ENCODE results near the gene TPPP2.

TPPP2 gene

DNA sequence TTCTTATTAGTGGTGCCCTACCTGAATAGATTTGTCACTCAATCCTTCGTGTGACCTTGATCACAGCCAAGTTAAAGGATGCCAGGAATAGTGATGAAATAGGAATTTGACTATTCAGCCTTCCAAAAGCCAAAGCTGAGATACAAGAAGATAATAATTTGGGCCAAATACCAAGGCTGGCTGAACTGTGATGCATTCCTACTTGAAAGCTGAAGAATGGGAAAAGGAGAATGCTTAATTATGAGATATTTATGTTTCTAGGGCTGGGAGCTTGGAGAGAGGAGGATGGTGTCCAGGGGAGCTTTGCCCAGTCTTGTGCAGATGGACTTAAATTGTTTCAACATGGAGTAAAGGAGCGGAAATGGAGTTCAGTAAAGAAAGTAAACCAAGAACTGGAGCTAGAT, 17.4 kb downstream of the TPPP2 start:
- H3K36me3 ChIP-seq (ENCODE audit: control insufficient read depth in 2 of 2, insufficient read depth in 2 of 2, low read length in 2 of 2) = no peaks in the 10 kb centered on the region
- no peaks in the 10 kb centered on the region for H3K9me3 ChIP-seq (ENCODE audit: control insufficient read depth in 2 of 2, low read length in 2 of 2)
- H3K27ac ChIP-seq (ENCODE audit: low read length) = no peak overlapping the region
- no peaks in the 10 kb centered on the region for H3K4me1 ChIP-seq (ENCODE audit: control insufficient read depth, insufficient read depth, low read length)
- no peak overlapping the region for H3K9ac ChIP-seq (ENCODE audit: low read length in 2 of 2)
- H3K27me3 ChIP-seq (ENCODE audit: control insufficient read depth in 1 of 2, insufficient read depth in 2 of 2, low read length in 2 of 2) = peaks cover 0 to 3% of the 10 kb centered on the region in 2 donors
- H3K4me3 ChIP-seq (ENCODE audit: low read length in 2 of 2) = no peak overlapping the region

DNA sequence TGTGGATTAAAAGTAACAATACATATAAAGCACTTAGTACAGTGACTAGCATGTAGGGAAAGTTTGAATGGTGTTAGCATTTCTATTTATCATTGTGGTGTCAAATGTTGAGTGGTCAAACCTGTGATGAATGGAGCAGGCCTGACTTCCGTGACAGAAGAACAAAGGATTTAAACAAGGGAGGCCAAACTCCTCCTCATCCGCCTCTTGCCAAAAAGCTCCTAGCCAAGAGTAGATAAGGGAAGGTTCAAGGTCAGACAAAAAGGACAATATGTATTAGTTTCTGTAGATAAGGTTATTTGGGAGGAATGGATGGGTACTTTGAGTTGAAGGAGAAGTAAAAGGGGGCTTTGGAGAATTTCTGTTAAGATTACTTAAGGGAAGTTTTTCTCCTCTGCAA, 18.6 kb downstream of the TPPP2 start:
- no peak overlapping the region for H3K4me3 ChIP-seq (ENCODE audit: low read length in 2 of 2)
- H3K4me1 ChIP-seq (ENCODE audit: control insufficient read depth, insufficient read depth, low read length) = no peaks in the 10 kb centered on the region
- no peak overlapping the region for H3K27ac ChIP-seq (ENCODE audit: low read length)

DNA sequence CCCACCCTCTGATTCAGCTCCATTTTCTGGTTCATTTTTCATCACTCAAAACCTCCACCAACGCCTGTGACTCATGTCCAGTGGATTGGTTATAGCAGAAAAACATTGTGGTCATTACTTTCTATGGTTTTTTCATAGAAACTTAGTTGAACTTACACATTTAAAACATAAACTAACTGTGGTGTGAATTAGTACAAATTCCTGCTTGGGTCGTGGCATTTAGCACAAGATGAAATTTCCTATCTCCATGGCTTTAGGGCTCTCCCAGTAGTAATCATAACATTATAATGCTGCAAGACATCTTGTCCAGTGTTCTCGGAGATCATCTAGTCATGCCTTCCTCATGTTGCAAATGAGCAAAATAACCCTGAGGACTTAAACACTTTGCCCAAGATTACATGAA, 19.3 kb downstream of the TPPP2 start:
- H3K4me3 ChIP-seq (ENCODE audit: low read length in 2 of 2) = no peak overlapping the region
- H3K9me3 ChIP-seq (ENCODE audit: control insufficient read depth in 2 of 2, low read length in 2 of 2) = no peaks in the 10 kb centered on the region
- H3K9ac ChIP-seq (ENCODE audit: low read length in 2 of 2) = no peak overlapping the region
- H3K27ac ChIP-seq (ENCODE audit: low read length) = no peak overlapping the region
- no peaks in the 10 kb centered on the region for H3K4me1 ChIP-seq (ENCODE audit: control insufficient read depth, insufficient read depth, low read length)
- H3K36me3 ChIP-seq (ENCODE audit: control insufficient read depth in 2 of 2, insufficient read depth in 2 of 2, low read length in 2 of 2) = no peaks in the 10 kb centered on the region
- H3K27me3 ChIP-seq (ENCODE audit: control insufficient read depth in 1 of 2, insufficient read depth in 2 of 2, low read length in 2 of 2) = peaks cover 0 to 2% of the 10 kb centered on the region in 2 donors

More for the DNA sequence above, 18.6 kb downstream of the TPPP2 start:
- Histone ChIP-seq H3K36me3 (ENCODE audit: control insufficient read depth in 2 of 2, insufficient read depth in 2 of 2, low read length in 2 of 2) (no peaks in the 10 kb centered on the region), H3K9ac (ENCODE audit: low read length in 2 of 2) (no peak overlapping the region), H3K9me3 (ENCODE audit: control insufficient read depth in 2 of 2, low read length in 2 of 2) (no peaks in the 10 kb centered on the region), H3K27me3 (ENCODE audit: control insufficient read depth in 1 of 2, insufficient read depth in 2 of 2, low read length in 2 of 2) (peaks cover 0 to 3% of the 10 kb centered on the region in 2 donors)

DNA sequence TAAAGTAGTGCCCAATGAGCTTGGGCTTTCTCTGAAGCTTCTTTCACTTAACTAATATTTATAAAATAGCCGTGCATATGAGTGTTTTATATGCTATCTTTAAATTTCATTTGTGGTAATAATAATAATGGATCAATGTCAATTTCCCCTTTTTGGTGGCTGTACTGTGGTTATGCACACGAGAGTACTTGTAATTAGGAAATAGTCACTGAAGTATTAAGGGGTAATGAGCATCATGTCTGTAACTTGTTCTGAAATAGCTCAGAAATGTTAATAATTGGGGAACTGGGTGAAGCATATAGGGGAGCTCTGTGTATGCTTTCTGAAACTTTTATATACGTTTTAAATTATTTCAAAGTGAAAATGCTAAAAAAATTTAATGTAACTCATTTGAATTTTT, 20.6 kb downstream of the TPPP2 start:
- H3K9me3 ChIP-seq (ENCODE audit: control insufficient read depth in 2 of 2, low read length in 2 of 2) = no peaks in the 10 kb centered on the region
- no peak overlapping the region for H3K9ac ChIP-seq (ENCODE audit: low read length in 2 of 2)
- H3K36me3 ChIP-seq (ENCODE audit: control insufficient read depth in 2 of 2, insufficient read depth in 2 of 2, low read length in 2 of 2) = no peaks in the 10 kb centered on the region
- H3K4me1 ChIP-seq (ENCODE audit: control insufficient read depth, insufficient read depth, low read length) = no peaks in the 10 kb centered on the region
- H3K27ac ChIP-seq (ENCODE audit: low read length) = no peak overlapping the region
- H3K27me3 ChIP-seq (ENCODE audit: control insufficient read depth in 1 of 2, insufficient read depth in 2 of 2, low read length in 2 of 2) = no peaks in the 10 kb centered on the region
- H3K4me3 ChIP-seq (ENCODE audit: low read length in 2 of 2) = no peak overlapping the region

DNA sequence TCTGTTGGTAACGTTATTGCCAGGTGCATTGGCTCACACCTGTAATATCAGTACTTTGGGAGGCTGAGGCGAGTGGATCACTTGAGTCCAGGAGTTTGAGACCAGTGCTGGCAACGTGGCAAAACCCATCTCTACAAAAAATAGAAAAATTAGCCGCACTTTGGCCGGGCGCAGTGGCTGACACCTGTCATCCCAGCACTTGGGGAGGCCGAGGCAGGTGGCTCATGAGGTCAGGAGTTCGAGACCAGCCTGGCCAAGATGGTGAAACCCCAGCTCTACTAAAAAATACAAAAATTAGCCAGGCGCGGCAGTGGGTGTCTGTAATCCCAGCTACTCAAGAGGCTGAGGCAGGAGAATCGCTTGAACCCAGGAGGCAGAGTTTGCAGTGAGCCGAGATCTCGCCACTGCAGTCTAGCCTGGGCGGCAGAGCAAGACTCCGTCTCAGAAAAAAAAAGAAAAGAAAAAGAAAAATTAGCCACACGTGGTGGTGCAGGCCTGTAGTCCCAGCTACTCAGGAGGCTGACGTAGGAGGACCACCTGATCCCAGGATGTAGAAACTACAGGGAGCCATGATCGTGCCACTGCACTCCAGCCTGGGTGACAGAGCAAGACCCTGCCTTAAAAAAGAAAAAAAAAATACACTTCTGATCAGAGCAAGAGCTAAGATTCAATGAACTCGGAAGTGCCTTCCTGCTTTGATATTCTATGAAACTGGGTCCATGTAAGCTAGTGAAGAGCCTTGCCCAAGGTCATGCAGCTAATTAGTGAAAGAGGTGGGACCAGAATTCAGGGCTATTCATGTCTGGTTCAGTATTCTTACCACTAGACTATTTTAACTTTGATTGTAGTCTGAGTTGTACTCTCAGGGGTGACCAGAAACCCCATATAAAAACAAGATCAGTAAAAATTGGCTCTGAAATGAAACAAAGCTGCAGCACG, 23.4 kb downstream of the TPPP2 start:
- Histone ChIP-seq H3K4me1 (ENCODE audit: control insufficient read depth, insufficient read depth, low read length) (no peaks in the 10 kb centered on the region), H3K9me3 (ENCODE audit: control insufficient read depth in 2 of 2, low read length in 2 of 2) (no peaks in the 10 kb centered on the region), H3K9ac (ENCODE audit: low read length in 2 of 2) (no peak overlapping the region), H3K27me3 (ENCODE audit: control insufficient read depth in 1 of 2, insufficient read depth in 2 of 2, low read length in 2 of 2) (no peaks in the 10 kb centered on the region), H3K36me3 (ENCODE audit: control insufficient read depth in 2 of 2, insufficient read depth in 2 of 2, low read length in 2 of 2) (no peaks in the 10 kb centered on the region), H3K27ac (ENCODE audit: low read length) (no peak overlapping the region), H3K4me3 (ENCODE audit: low read length in 2 of 2) (no peak overlapping the region)

DNA sequence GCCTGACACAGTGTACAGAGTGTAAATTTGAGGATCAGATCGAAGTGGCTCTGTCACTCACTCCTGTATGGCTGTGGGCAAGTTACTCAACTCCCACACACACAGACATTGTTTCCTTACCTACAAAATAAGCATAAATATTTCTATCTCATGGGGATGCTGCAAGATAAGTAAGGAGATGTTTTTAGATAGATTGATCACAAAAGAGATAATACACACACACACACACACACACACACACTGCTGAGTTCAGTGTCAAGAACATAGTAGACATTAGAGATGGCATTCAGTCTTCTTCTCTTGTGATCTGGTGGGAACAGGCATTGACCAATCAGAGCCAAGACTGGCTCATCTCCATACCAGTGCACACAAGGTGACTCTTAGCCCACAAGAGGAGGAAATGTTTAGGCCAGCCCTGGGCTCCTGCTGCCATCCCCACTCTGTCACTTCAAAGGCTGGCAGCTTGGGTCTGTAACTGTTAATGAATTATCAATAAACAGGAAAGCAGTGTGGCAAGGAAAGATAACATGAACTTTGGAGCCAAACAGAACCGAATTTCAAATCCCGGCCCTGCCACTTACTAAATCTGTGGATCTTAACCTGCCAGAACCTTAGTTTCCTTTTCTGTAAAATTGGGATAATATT, 24.2 kb downstream of the TPPP2 start:
- no peaks in the 10 kb centered on the region for H3K9me3 ChIP-seq (ENCODE audit: control insufficient read depth in 2 of 2, low read length in 2 of 2)
- no peak overlapping the region for H3K9ac ChIP-seq (ENCODE audit: low read length in 2 of 2)
- H3K36me3 ChIP-seq (ENCODE audit: control insufficient read depth in 2 of 2, insufficient read depth in 2 of 2, low read length in 2 of 2) = no peaks in the 10 kb centered on the region
- H3K27me3 ChIP-seq (ENCODE audit: control insufficient read depth in 1 of 2, insufficient read depth in 2 of 2, low read length in 2 of 2) = no peaks in the 10 kb centered on the region
- no peak overlapping the region for H3K27ac ChIP-seq (ENCODE audit: low read length)
- H3K4me1 ChIP-seq (ENCODE audit: control insufficient read depth, insufficient read depth, low read length) = no peaks in the 10 kb centered on the region
- no peak overlapping the region for H3K4me3 ChIP-seq (ENCODE audit: low read length in 2 of 2)

DNA sequence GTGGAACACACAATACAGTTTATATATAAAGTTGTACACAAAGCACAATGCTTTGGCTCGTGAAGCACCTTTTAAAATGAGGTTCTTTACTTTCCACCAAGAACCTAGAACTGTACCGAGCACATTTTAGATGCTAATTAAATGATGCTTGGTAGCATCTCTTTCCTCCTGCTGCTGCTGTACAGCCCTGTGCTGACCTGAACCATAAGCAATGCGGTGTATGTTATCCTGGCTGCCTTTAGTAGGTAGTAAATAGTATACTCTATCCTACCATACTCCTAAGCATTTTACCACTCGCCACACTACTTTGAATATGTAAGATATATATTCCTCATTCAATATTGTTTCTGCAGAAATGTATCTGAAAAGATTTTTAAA, 24.7 kb downstream of the TPPP2 start:
- H3K27ac ChIP-seq (ENCODE audit: low read length) = no peak overlapping the region
- no peak overlapping the region for H3K4me3 ChIP-seq (ENCODE audit: low read length in 2 of 2)

DNA sequence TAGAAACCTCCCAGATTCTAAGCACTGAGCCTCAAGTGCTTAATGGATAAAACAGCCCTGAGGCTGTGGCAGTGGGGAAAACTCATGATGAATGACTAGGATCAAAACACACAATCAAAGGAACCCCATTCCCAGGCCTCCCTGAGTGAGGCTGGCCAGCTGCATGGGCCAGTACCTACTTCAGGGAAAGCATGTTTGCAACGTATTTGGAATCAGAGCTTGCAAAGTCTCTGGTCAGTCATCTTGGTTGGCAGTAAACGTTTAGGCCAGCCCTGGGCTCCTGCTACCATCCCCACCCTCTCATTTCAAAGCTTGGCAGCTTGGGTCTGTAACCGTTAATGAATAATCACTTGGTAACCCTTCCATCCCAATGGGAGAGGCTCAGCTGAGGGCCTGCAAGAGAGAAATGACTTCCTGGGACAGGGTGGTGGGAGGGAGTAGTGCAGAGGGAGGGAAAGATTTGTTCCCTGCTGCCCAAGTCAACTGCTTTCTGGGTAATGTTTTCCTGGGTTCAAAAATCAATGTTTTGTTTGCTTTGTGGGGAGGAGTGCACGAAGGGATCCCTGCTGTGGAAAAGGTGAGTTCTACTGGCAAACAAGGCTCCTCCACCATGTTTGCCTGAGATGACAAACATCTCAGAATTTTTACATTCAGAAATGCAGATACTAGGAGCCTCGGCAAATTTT, 25.6 kb downstream of the TPPP2 start:
- no peaks in the 10 kb centered on the region for H3K9me3 ChIP-seq (ENCODE audit: control insufficient read depth in 2 of 2, low read length in 2 of 2)
- H3K27me3 ChIP-seq (ENCODE audit: control insufficient read depth in 1 of 2, insufficient read depth in 2 of 2, low read length in 2 of 2) = no peaks in the 10 kb centered on the region
- H3K4me1 ChIP-seq (ENCODE audit: control insufficient read depth, insufficient read depth, low read length) = no peaks in the 10 kb centered on the region
- H3K4me3 ChIP-seq (ENCODE audit: low read length in 2 of 2) = no peak overlapping the region
- no peak overlapping the region for H3K27ac ChIP-seq (ENCODE audit: low read length)
- H3K36me3 ChIP-seq (ENCODE audit: control insufficient read depth in 2 of 2, insufficient read depth in 2 of 2, low read length in 2 of 2) = no peaks in the 10 kb centered on the region
- no peak overlapping the region for H3K9ac ChIP-seq (ENCODE audit: low read length in 2 of 2)

More for the DNA sequence above, 24.7 kb downstream of the TPPP2 start:
- Histone ChIP-seq H3K9me3 (ENCODE audit: control insufficient read depth in 2 of 2, low read length in 2 of 2) (no peaks in the 10 kb centered on the region), H3K4me1 (ENCODE audit: control insufficient read depth, insufficient read depth, low read length) (no peaks in the 10 kb centered on the region), H3K27me3 (ENCODE audit: control insufficient read depth in 1 of 2, insufficient read depth in 2 of 2, low read length in 2 of 2) (no peaks in the 10 kb centered on the region), H3K9ac (ENCODE audit: low read length in 2 of 2) (no peak overlapping the region), H3K36me3 (ENCODE audit: control insufficient read depth in 2 of 2, insufficient read depth in 2 of 2, low read length in 2 of 2) (no peaks in the 10 kb centered on the region)

DNA sequence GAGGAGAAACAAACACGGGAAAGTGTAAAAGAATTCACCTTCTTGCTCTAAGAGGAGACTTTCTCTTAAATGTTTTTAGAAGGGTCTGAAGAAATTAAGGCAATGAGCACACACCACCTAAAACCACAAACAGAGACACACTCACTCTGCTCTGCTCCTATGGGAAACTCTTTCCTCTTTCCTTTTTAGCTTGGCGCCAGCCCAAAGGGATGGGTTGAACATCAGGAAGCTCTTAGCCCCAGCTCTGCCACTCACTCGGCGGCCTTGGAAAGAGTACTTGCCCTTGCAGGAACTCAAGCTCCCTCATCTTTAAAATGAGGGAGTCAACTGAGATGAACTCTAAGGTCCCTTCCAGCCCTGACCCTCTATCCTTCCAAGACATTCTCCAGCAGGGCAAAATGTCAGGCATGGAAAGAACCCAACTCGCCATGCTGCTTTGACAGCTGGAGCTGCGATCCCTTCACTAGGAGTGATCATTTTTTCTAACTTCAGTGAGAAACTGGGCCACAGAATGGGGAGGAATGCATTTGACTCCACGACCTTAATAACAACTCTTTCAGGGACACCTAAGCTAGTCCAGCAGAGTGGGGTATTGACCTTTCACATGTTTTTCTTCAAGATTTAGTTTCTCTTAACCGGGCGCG, 26.6 kb downstream of the TPPP2 start:
- Histone ChIP-seq H3K36me3 (ENCODE audit: control insufficient read depth in 2 of 2, insufficient read depth in 2 of 2, low read length in 2 of 2) (no peaks in the 10 kb centered on the region), H3K27me3 (ENCODE audit: control insufficient read depth in 1 of 2, insufficient read depth in 2 of 2, low read length in 2 of 2) (no peaks in the 10 kb centered on the region), H3K9ac (ENCODE audit: low read length in 2 of 2) (no peak overlapping the region), H3K9me3 (ENCODE audit: control insufficient read depth in 2 of 2, low read length in 2 of 2) (no peaks in the 10 kb centered on the region), H3K27ac (ENCODE audit: low read length) (no peak overlapping the region), H3K4me3 (ENCODE audit: low read length in 2 of 2) (no peak overlapping the region), H3K4me1 (ENCODE audit: control insufficient read depth, insufficient read depth, low read length) (no peaks in the 10 kb centered on the region)

DNA sequence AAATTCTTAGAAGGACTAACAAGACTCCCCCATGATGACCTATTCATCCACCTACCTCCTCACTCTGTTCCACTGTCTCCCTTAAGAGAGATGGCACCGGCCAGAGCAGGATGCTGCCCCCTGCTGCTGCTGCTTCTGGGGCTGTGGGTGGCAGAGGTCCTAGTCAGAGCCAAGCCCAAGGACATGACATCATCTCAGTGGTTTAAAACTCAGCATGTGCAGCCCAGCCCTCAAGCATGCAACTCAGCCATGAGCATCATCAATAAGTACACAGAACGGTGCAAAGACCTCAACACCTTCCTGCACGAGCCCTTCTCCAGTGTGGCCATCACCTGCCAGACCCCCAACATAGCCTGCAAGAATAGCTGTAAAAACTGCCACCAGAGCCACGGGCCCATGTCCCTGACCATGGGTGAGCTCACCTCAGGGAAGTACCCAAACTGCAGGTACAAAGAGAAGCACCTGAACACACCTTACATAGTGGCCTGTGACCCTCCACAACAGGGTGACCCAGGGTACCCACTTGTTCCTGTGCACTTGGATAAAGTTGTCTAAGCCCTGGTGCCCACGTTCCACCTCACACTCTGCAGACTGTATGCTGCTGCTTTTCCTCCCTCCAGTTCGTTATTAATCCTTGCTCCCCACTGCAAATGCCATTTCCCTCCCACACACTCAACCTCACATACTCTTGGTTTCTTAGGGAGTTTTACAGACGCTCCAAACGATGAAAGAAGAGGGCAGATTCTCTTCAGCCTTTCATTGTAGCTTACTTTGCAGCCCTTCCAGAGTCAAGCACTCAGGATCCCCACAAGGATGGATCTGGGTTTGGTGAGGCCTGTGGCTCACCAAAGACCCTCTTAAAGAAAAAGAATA, 28.0 kb downstream of the TPPP2 start, which contains the start of gene RNASE8:
TSS of gene RNASE8 (plus strand) at position 20 of the 873 bp plus-strand sequence. CDS start at position 91, 71 bp downstream.
- Histone ChIP-seq H3K27me3 (ENCODE audit: control insufficient read depth in 1 of 2, insufficient read depth in 2 of 2, low read length in 2 of 2) (no peaks in the 10 kb centered on the region), H3K9ac (ENCODE audit: low read length in 2 of 2) (no peak within 1 kb of the TSS), H3K4me1 (ENCODE audit: control insufficient read depth, insufficient read depth, low read length) (no peaks in the 10 kb centered on the region), H3K4me3 (ENCODE audit: low read length in 2 of 2) (no peak within 1 kb of the TSS), H3K9me3 (ENCODE audit: control insufficient read depth in 2 of 2, low read length in 2 of 2) (no peaks in the 10 kb centered on the region), H3K36me3 (ENCODE audit: control insufficient read depth in 2 of 2, insufficient read depth in 2 of 2, low read length in 2 of 2) (no peaks in the 10 kb centered on the region), H3K27ac (ENCODE audit: low read length) (no peak within 1 kb of the TSS)

Data from stomach smooth muscle (tissue), 2 donors.